ENCODE data around the gene ISLR. TPM values are rescaled to one million over a fixed set of nuclear protein-coding genes. Genes with fewer than 3 reads are reported as not detected.

ISLR gene
- total and polyA plus RNA-seq, 8 donors, result 3.5 to 44.6 (median 12.0) TPM

- 28 to 55% (median 34%) methylated on average over 11 of the region's 11 CpGs for WGBS, 5 donors
- Histone ChIP-seq H3K27ac (no peak overlapping the region), H3K4me1 (peaks cover 0 to 5% (median 0%) of the 10 kb centered on the region in 4 donors), H3K27me3 (peaks cover 0 to 25% (median 0%) of the 10 kb centered on the region in 3 donors), H3K36me3 (no peaks in the 10 kb centered on the region), H3K9me3 (no peaks in the 10 kb centered on the region), H3K4me3 (no peak overlapping the region)
- intact Hi-C loops (cut with DNase I; ENCODE audit: low total_unique reads), result no loop called here
- no peak for TF ChIP-seq POLR2A (IDR thresholded peaks at IDR 0.05)
- no peak for TF ChIP-seq POLR2AphosphoS5 (IDR thresholded peaks at IDR 0.05)
- TF ChIP-seq, protein P1, sequence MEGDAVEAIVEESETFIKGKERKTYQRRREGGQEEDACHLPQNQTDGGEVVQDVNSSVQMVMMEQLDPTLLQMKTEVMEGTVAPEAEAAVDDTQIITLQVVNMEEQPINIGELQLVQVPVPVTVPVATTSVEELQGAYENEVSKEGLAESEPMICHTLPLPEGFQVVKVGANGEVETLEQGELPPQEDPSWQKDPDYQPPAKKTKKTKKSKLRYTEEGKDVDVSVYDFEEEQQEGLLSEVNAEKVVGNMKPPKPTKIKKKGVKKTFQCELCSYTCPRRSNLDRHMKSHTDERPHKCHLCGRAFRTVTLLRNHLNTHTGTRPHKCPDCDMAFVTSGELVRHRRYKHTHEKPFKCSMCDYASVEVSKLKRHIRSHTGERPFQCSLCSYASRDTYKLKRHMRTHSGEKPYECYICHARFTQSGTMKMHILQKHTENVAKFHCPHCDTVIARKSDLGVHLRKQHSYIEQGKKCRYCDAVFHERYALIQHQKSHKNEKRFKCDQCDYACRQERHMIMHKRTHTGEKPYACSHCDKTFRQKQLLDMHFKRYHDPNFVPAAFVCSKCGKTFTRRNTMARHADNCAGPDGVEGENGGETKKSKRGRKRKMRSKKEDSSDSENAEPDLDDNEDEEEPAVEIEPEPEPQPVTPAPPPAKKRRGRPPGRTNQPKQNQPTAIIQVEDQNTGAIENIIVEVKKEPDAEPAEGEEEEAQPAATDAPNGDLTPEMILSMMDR (IDR thresholded peaks at IDR 0.05), result no peak
- TF ChIP-seq EP300 (IDR thresholded peaks at IDR 0.05), result no peak
- DNase-seq, result peak in 1 of 2 donors; percentile 82
Observed at GRCh38 chr15:74208901-74209559, 35.5 kb downstream of the ISLR start.

- H3K27ac ChIP-seq, result no peak overlapping the region
- peaks cover 0 to 20% (median 0%) of the 10 kb centered on the region in 3 donors for H3K27me3 ChIP-seq
- no peak for DNase-seq
- H3K4me1 ChIP-seq, result peaks cover 0 to 5% (median under 1%) of the 10 kb centered on the region in 4 donors
- no peak overlapping the region for H3K4me3 ChIP-seq
- intact Hi-C loops (cut with DNase I; ENCODE audit: low total_unique reads), result no loop called here
- no peaks in the 10 kb centered on the region for H3K36me3 ChIP-seq
- WGBS, 5 donors, result 65 to 84% (median 71%) methylated on average over 5 of the region's 5 CpGs
- TF ChIP-seq EP300 (IDR thresholded peaks at IDR 0.05) (no peak), POLR2A (IDR thresholded peaks at IDR 0.05) (no peak), POLR2AphosphoS5 (IDR thresholded peaks at IDR 0.05) (no peak)
- TF ChIP-seq, protein P1 (IDR thresholded peaks at IDR 0.05), result no peak
- no peaks in the 10 kb centered on the region for H3K9me3 ChIP-seq
Observed at GRCh38 chr15:74209560-74209958, 36.0 kb downstream of the ISLR start.

DNA sequence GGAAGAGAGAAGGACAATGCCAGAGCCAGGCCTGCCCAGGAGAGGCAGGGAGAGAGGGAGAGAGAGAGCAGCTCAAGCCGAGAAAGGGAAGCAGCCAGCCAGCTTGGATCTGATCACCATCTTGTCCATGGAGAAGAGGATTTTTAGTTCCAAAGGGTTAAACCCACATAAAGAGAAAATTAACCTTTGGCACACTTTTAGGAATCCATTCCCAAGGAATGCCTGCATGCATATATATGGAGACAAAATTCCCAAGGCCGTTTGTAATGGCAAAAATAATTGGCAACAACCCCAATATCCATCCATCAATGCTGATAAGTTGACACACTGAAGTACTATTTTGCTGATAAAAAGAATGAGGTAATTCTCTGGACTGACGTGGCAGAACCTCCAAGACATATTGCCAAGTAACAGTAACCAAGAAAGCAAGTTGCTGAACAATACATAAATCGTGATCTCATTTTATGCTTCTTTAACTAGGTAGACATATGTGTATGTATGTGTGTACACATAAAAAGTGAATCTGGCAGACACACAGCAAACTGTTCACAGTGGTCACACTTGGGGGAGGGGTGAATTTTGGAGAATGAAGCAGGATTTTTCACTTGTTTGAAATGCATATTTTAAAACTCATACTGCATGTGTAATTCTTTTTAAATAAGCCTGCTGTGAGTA is 36.6 kb downstream of the ISLR start:
- H3K27me3 ChIP-seq, result peaks cover 0 to 20% (median 0%) of the 10 kb centered on the region in 3 donors
- H3K27ac ChIP-seq, result no peak overlapping the region
- peak in 1 of 2 donors; percentile 90 for DNase-seq
- TF ChIP-seq POLR2A (IDR thresholded peaks at IDR 0.05) (no peak), POLR2AphosphoS5 (IDR thresholded peaks at IDR 0.05) (no peak), EP300 (IDR thresholded peaks at IDR 0.05) (no peak)
- TF ChIP-seq, protein P1 (IDR thresholded peaks at IDR 0.05), result no peak
- H3K4me1 ChIP-seq, result peaks cover 0 to 6% (median 4%) of the 10 kb centered on the region in 4 donors
- H3K36me3 ChIP-seq, result no peaks in the 10 kb centered on the region
- 23 to 44% (median 31%) methylated on average over 4 of the region's 4 CpGs for WGBS, 5 donors
- no peak overlapping the region for H3K4me3 ChIP-seq
- intact Hi-C loops (cut with DNase I; ENCODE audit: low total_unique reads), result no loop called here
- no peaks in the 10 kb centered on the region for H3K9me3 ChIP-seq

DNA sequence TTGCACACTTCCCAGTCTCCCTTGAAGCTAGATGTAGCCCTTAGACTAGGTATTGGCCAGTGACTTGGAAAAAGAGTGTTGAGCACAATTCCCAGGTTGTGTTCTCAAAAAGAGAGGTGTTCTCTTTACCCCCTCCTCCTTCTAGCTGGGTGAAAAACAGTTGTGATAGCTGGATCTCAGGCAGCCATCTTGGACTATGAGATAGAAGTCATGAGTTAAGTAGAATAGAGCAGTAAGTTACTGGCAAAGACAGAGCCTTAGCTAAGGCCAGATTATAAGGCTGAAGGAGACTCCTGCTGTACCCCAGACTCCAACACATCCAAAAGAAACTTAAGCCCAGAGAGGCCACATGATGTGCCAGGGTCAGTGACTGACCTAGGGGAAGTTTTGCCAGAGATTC is 37.2 kb downstream of the ISLR start:
- no peaks in the 10 kb centered on the region for H3K9me3 ChIP-seq
- H3K4me1 ChIP-seq, result peaks cover 0 to 12% (median 7%) of the 10 kb centered on the region in 4 donors
- H3K27me3 ChIP-seq, result peaks cover 0 to 18% (median 0%) of the 10 kb centered on the region in 3 donors
- no peak for DNase-seq
- no peaks in the 10 kb centered on the region for H3K36me3 ChIP-seq
- intact Hi-C loops (cut with DNase I; ENCODE audit: low total_unique reads), result no loop called here
- H3K27ac ChIP-seq, result no peak overlapping the region
- TF ChIP-seq POLR2AphosphoS5 (IDR thresholded peaks at IDR 0.05) (no peak), POLR2A (IDR thresholded peaks at IDR 0.05) (no peak)
- H3K4me3 ChIP-seq, result no peak overlapping the region
